ENCODE data around the gene FZD7.

Gene FZD7

GRCh38 chr2:202019689-202020450, 13.8 kb upstream of the FZD7 start:
- peaks cover 2% of the 10 kb centered on the region for H3K27me3 Mint-ChIP-seq (ENCODE audit: low read depth, poor library complexity)
- no peak overlapping the region for H3K4me3 Mint-ChIP-seq
- peaks cover 70% of the 10 kb centered on the region for H3K4me1 Mint-ChIP-seq
- no peak for DNase-seq
- H3K27ac Mint-ChIP-seq: peak overlapping the region; percentile 94
- no peak for TF ChIP-seq CTCF (IDR thresholded peaks at IDR 0.05)
- H3K9me3 Mint-ChIP-seq: no peaks in the 10 kb centered on the region
- H3K36me3 Mint-ChIP-seq (ENCODE audit: low read depth): no peaks in the 10 kb centered on the region

GRCh38 chr2:202022755-202023154, 10.9 kb upstream of the FZD7 start:
- Mint-ChIP-seq H3K9me3 (no peaks in the 10 kb centered on the region), H3K4me1 (peaks cover 65% of the 10 kb centered on the region), H3K27me3 (ENCODE audit: low read depth, poor library complexity) (no peaks in the 10 kb centered on the region), H3K4me3 (peak overlapping the region; percentile 11), H3K36me3 (ENCODE audit: low read depth) (no peaks in the 10 kb centered on the region), H3K27ac (peak overlapping the region; percentile 91)
- no peak for TF ChIP-seq CTCF (IDR thresholded peaks at IDR 0.05)
- no peak for DNase-seq

GRCh38 chr2:202023198-202023903, 10.3 kb upstream of the FZD7 start:
- no peak for TF ChIP-seq CTCF (IDR thresholded peaks at IDR 0.05)
- Mint-ChIP-seq H3K27ac (peak overlapping the region; percentile 91), H3K36me3 (ENCODE audit: low read depth) (no peaks in the 10 kb centered on the region), H3K4me1 (peaks cover 63% of the 10 kb centered on the region), H3K27me3 (ENCODE audit: low read depth, poor library complexity) (no peaks in the 10 kb centered on the region), H3K9me3 (no peaks in the 10 kb centered on the region), H3K4me3 (peak overlapping the region; percentile 31)
- DNase-seq: no peak

- TF ChIP-seq CTCF (IDR thresholded peaks at IDR 0.05): no peak
- peak overlapping the region; percentile 91 for H3K27ac Mint-ChIP-seq
- peaks cover 58% of the 10 kb centered on the region for H3K4me1 Mint-ChIP-seq
- DNase-seq: no peak
- no peaks in the 10 kb centered on the region for H3K36me3 Mint-ChIP-seq (ENCODE audit: low read depth)
- H3K9me3 Mint-ChIP-seq: no peaks in the 10 kb centered on the region
- no peaks in the 10 kb centered on the region for H3K27me3 Mint-ChIP-seq (ENCODE audit: low read depth, poor library complexity)
- H3K4me3 Mint-ChIP-seq: no peak overlapping the region
Observed at GRCh38 chr2:202023904-202024266, 9.8 kb upstream of the FZD7 start.

- TF ChIP-seq CTCF (IDR thresholded peaks at IDR 0.05): no peak
- H3K27me3 Mint-ChIP-seq (ENCODE audit: low read depth, poor library complexity): no peaks in the 10 kb centered on the region
- no peak overlapping the region for H3K27ac Mint-ChIP-seq
Observed at GRCh38 chr2:202024871-202025270, 8.8 kb upstream of the FZD7 start.

More at GRCh38 chr2:202024871-202025270, 8.8 kb upstream of the FZD7 start:
- H3K4me1 Mint-ChIP-seq: peaks cover 58% of the 10 kb centered on the region
- DNase-seq: no peak
- H3K36me3 Mint-ChIP-seq (ENCODE audit: low read depth): peaks cover 8% of the 10 kb centered on the region
- no peak overlapping the region for H3K4me3 Mint-ChIP-seq
- H3K9me3 Mint-ChIP-seq: no peaks in the 10 kb centered on the region

All from nephron progenitor cell (in vitro differentiated cells).